ENCODE results near the gene CTBP2.

The CTBP2 gene

GRCh38 chr10:125159932-125160855 is at the start of gene CTBP2:
TSS of gene CTBP2 (minus strand) at chr10:125160563.
- DNase-seq, result peak in 1 of 2 experiments; percentile 29

- DNase-seq, result no peak
Measured at GRCh38 chr10:125209591-125210355, 49.4 kb upstream of the CTBP2 start.

GRCh38 chr10:125208854-125209565 is 48.6 kb upstream of the CTBP2 start:
- no peak for DNase-seq

GRCh38 chr10:125206623-125207022 is 46.3 kb upstream of the CTBP2 start:
- DNase-seq, result no peak

- no peak for DNase-seq
Measured at GRCh38 chr10:125205431-125205830, 45.1 kb upstream of the CTBP2 start.

- DNase-seq, result no peak
Measured at GRCh38 chr10:125204400-125204799, 44.0 kb upstream of the CTBP2 start.

- DNase-seq, result no peak
Measured at GRCh38 chr10:125203186-125203800, 42.9 kb upstream of the CTBP2 start.

GRCh38 chr10:125201791-125202622 is 41.6 kb upstream of the CTBP2 start:
- DNase-seq, result no peak

GRCh38 chr10:125201108-125201524 is 40.8 kb upstream of the CTBP2 start:
- peak; percentile 18 to 19 for DNase-seq

GRCh38 chr10:125200396-125200795 is 40.0 kb upstream of the CTBP2 start:
- no peak for DNase-seq

GRCh38 chr10:125199270-125199669 is 38.9 kb upstream of the CTBP2 start:
- DNase-seq, result no peak

- no peak for DNase-seq
Measured at GRCh38 chr10:125194814-125195213, 34.5 kb upstream of the CTBP2 start.

GRCh38 chr10:125193306-125193877 is 33.0 kb upstream of the CTBP2 start:
- no peak for DNase-seq

- DNase-seq, result no peak
Measured at GRCh38 chr10:125192620-125193019, 32.3 kb upstream of the CTBP2 start.

GRCh38 chr10:125192005-125192404 is 31.6 kb upstream of the CTBP2 start:
- no peak for DNase-seq

GRCh38 chr10:125190946-125191345 is 30.6 kb upstream of the CTBP2 start:
- no peak for DNase-seq

- no peak for DNase-seq
Measured at GRCh38 chr10:125190414-125190813, 30.1 kb upstream of the CTBP2 start.

- DNase-seq, result no peak
Measured at GRCh38 chr10:125189162-125189561, 28.8 kb upstream of the CTBP2 start.

GRCh38 chr10:125187238-125188194 is 27.2 kb upstream of the CTBP2 start:
- DNase-seq, result no peak
